Measurements from ENCODE around the gene MRO.
"Not testable (repeated sequence)": the region's sequence is repeated elsewhere in the genome, so short reads cannot be mapped to it uniquely, and the experiment has no call there.

DNA sequence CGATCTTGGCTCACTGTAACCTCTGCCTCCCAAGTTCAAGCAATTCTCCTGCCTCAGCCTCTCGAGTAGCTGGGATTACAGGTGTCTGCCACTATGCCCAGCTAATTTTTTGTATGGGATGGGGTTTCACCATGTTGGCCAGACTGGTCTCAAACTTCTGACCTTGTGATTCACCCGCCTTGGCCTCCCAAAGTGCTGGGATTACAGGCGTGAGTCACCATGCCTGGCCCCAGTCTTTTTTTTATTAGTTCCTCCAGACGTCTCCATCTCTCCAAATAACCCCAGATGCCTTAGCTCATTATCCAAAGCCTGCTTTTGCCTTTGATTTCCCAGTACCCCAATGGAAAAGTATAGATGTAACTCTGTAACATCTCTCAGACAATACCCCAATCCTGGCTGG is 37.4 kb upstream of the MRO start:
- TF ChIP-seq CTCF (conservative IDR thresholded peaks at IDR 0.05); ZFX (IDR thresholded peaks at IDR 0.05): not testable (repeated sequence)
